GM21737 (cell line): ENCODE measurements around the gene RYR3.

Experiments
- ATAC-seq: cut with Tn5 transposase; IDR thresholded peaks from one replicate; pipeline ENCODE4 v1.9.1; 2021; ENCODE audit warnings: mild to moderate bottlenecking, moderate library complexity; ENCODE audit not compliant: unreplicated experiment

RYR3 gene

DNA sequence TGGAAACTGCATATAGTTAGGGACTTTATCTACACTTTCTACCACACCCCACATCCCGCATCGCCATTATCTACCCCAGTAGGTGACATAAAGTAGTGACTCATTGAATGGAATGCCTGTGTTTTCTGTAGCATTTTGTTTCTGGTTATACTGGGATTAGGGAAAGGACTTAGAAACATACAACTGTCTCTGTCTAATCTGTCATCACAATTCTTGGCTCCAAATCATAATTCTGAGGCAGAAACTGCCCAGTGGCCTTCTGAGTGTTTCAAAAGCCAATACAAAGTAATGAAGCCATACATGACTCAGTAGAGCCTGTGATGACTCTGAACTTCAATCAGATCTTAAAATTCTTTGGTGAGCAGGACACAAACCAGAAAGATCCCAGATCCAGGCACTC is 541.8 kb downstream of the RYR3 start:
- ATAC-seq = no peak

DNA sequence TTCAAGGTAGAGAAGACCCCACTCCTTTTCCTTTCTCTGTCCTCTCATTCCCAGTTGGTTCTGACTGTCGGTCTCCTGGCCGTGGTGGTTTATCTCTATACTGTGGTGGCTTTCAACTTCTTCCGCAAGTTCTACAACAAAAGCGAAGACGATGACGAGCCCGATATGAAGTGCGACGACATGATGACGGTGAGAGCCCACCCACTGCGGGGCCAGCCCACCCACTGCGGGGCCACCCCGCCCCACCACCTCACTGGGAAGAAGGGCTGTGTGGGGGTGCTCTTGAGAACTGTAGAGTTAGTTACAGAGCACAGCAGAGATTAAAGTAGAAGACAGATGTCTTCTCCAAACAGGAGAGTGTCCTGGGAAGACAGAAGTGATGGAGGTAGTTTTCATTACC is 547.0 kb downstream of the RYR3 start:
- ATAC-seq = no peak

DNA sequence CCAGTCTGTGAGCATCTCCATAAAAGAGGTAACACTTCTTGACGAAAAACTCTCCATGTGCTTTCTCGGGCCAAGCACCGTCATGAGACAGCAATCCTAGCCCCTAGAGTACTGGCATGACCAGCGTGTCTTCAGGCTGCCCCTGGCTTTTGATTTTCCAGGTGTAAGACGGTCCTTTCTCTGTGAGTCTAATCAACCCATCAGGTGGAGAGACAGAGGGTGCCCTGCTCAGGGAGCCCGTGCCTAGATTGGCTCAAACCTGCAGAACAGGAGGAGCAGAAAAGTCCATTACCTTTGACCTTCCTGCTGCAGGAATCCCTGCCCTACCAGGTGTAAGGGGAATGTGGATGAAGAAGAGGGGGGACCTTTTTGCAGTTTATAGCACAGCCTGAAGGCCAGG is 548.1 kb downstream of the RYR3 start:
- no peak for ATAC-seq

DNA sequence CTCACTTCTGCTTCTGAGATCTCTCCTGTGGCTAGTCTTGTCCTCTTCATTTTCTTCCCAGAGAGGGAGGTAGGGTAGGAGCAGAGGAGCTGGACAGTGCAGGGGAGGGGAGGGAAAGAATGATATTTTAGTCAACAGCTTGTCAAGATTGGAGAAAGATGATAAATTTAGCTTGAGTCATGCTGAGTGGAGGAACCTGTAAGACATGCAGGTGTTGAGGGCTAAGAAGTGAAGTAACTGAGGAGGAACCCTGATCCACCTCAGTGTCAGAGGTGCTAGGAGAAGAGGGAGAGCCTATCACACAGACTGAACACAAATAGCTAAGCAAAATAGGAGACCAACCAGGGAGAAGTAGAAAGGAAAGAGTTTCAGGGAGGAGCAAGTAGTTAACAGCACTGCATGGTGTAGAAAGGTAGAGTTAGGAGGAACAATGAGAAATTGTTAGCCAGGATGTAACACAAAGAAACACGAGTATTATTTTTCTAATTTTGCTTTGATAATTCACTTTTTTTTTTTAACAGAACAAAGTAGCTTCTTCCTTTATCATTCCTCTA is 549.3 kb downstream of the RYR3 start:
- no peak for ATAC-seq

DNA sequence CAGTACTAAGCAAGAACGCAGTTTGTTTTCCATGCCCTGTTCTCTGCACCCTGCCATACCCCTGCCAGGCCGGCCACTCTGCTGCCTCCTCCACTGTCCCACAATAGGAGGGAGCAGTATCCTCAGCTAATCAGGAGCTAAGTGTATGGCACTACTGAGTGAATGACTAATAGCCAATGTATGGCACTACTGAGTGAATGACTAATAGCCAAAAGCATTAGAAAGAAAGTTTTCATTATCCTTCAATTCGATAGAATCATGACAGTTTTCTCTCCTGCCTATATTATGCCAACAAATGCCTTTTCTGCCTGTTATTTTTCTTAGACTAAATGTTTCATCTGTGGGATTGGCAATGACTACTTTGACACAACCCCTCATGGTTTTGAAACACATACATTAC is 550.0 kb downstream of the RYR3 start:
- no peak for ATAC-seq

DNA sequence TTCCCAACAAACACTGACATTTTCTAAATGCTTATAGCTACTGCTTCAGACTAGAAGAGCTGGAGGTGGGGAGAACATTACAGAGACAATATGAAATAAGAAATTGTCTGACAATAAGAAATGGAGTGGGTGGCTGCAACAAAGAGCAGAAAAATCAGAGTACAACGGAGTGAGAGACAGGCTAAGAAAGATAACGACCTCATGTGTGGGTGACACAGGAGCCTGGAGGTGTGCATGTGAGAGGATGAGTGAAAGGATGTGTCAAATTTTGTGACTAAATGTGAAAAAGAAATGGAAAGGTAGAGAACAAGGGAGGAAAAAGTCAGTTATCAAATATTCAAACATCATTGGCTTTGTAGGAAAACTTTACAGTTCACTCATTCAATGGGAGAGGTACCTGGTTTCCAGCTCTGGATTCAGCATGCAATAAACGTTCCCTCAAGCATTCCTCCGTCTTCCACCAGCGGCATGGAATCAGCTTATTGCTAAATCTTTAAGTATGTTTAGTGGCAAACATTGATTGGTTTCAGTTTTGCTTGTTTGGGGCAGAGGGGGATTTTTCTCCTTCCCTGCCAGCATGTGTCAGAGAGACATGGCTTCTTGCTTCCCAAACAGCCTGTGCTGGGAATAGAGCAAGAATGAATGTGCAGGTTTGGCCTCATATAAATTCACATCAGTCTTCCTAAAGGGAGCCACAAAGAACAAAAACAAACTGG is 553.8 kb downstream of the RYR3 start:
- no peak for ATAC-seq

DNA sequence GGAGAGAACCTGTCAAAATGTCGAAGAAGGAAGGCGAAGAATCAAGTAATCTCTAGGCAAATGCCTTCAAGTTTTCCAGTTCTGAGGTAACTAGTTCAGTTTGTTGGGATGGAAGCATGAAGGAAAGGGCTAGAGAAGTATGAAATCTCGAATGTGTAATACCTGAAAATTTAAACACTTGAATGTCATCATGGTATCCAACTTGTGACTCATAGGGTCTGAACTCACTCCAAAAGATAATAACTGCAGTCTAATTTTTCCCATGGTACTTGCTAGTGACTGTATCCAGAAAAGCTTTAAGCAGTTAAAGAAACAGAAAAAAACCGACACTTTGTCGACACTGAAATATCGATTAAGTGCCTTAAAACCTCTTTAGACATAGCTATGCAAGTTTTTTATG is 554.6 kb downstream of the RYR3 start:
- ATAC-seq = no peak

DNA sequence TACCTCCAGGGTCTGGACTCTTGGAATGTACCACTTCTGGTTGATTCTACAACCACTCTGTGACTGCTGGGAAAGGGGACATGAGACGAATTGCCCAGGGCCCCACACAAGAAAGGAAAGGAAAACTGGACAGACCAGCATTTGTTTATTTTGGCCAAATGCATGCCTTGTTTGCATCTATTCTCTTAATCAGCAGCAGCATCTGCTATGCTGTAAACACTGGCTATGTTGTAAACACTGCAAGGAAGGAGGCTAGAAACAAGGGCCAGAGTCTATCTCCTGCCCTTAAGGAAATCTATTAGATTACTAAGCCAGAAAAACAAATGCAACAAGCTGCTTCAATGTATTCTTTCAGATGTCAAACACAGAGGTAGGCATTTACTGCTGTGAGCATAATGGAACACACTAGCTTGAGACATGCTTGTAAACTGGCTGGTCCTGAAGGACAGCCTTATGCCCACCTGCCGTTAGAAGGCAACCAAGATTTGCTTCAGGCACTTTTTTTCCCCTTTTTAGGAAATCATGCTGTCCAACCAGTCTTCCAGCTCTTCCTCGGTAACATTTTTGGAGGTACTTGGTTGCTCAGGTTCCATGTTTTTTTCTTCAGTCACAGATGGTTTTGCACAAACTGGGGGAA is 555.5 kb downstream of the RYR3 start:
- no peak for ATAC-seq

DNA sequence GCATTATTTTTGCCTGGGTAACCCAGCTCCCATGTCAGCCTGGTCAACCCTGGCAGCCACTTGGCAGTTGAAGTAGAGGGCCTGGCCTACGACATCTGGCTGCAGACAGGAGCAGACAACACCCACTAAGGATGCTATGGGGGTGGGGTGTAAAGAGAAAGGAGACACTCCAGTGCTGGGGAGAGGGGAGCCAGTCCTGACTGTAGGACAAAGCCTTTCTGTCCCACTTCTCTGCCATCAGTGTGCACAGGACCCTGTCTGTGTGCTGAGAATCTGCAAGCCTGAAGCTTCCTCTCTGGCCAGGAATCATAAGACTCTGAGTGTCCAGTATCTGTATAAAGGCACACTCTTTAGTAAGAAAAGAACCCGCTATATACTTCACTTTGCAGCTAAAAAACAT is 561.2 kb downstream of the RYR3 start:
- no peak for ATAC-seq

DNA sequence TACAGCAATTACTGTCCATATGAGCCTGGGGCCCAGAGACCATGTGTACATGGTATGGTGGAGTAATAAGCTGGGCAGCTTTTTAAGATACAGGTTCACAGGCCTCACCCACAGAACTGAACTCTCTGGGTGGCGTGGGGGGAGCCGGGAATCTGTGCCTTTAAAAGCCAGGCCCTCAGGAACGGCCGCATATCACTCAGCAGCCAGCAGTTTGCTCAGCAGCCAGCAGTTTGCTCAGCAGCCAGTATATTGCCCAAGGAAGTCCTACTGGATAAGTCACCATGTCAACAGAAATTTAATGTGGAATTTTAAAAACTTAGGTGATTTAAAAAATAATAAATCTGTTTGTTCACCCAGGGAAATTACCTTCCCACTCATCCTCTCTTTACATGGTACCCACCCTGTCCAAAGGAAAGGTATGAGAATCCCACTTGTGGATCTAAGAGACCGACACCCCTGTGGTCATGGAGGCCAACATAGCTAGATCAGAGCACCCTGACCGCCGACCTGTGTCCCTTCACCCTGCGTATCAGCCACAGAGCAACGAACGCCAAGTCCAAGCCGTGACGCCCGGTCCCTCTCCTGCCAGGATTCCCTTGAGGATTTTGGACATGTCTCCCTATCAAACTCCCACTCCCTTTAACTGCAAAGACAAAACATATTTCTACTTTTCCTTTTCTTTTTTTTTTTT is 561.8 kb downstream of the RYR3 start:
- no peak for ATAC-seq

DNA sequence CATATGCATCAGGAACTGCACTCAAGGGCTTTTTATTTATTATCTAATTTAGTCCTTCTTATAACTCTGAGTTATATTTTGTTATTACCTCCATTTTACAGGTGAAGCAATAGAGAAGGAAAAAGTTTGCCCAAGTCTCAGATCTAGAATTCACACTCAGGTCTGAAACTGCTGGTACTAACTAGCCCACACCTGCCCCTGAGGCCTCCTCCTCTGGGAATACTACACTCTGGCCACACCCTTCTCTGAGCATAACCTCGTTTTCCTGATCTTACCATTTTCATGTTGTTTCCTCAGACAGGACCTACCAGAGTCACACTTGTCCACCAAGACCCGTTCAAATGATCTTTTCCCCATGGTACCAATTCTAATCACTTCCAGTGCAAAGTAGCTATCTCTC is 563.4 kb downstream of the RYR3 start:
- no peak for ATAC-seq

DNA sequence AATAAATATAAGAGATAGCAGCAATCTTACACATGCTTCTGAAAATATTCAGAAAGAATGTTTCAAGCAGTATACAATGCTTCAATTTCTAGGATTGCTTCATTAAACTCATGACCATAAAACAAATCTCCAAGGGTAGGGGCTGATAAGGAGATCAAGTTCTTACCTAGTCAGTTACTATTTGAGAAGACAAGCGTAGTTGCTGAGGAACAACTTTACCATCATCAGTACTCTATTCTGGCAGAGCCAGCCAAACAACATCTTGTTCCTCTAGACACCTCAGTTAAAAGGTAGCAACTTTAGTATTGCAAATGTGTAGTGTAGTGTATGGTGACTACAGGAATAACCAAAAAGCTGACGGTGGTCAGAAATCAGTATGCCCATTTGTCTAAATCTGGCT is 572.2 kb downstream of the RYR3 start:
- ATAC-seq = no peak

DNA sequence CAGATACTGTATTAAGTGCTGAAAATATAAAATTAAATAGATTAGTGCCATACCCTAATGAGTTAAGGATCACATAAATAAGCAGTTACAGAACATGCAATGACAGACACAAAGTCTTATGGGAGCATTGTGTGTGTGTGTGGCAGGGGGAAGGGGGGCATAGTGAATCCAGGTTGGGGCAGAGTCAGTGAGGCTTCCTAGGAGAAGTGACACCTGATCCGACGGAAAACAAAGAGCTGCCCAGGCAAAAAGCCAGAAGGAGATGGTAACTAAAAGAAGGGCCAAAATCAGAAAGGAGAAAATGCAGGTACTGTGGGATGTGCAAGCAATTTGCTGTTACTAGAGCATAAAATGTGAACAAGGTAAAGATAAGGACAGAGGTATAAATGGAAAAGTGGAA is 577.4 kb downstream of the RYR3 start:
- ATAC-seq = no peak

DNA sequence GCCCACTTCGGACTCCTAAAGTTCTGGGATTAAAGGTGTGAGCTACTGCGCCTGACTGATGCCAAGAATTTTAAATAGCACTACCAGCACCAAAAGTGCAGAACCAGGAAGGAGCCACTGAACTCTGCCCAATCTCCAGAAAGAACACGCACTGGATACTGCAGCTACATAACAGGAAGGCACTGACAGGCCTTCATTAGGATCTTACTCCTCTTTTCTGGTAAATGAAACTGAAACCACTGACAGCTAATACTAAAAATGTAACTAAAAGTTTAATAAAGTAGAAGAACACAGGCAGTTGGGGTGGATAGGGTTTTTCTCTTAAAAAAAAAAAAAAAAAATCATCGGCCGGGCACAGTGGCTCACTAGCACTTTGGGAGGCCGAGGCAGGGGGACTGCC is 583.4 kb downstream of the RYR3 start:
- ATAC-seq = no peak

DNA sequence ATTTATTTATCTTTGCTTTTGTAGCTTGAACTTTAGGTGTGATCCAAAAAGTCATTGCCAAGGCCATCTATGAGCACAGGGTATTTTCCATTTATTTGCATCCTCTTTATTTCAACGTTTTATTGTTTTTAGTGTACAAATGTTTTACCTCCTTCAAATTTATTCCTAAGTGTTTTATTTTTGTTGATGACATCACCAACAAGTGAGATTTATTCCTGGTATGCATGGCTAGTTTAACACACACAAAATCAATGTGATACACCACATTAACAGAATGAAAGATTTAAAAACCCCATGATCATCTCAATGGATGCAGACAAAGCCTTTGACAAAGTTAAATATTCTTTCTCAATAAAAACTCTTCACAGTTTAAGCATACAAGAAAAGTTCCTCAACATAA is 591.3 kb downstream of the RYR3 start:
- no peak for ATAC-seq

DNA sequence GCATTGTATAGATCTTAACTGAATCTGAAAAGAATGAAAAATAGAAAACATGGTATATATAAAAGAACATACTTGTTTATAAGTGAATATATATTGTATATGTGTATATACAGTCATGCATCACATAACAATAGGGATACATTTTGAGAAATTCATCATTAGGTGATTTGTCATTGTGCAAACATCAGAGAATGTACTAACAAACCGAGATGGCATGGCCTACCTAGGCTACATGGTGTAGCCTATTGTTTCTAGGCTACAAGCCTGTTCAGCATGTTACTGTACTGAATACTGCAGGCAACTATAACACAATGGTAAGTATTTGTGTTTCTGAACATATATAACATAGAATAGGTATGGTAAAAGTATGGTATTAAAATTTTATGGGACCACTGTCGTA is 592.9 kb downstream of the RYR3 start:
- ATAC-seq = no peak

DNA sequence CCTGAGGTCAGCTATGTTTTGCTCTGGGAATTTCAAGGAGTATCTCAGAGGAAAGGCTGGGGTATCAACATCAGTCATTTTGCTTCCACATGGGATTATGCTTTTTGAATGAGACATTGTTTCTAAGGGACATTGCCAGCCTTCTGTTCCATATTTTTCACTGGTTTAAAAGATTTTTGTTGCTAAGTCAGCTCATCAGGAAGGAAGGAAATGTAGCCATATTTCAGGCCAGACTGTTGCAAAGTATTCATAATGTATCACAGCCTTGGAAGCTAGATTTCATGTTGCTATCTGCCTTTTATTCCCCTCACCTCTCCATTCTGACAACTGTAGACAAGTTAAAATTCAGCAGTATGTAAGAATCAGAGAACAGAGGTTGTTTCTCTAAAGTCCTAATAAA is 596.6 kb downstream of the RYR3 start:
- no peak for ATAC-seq

DNA sequence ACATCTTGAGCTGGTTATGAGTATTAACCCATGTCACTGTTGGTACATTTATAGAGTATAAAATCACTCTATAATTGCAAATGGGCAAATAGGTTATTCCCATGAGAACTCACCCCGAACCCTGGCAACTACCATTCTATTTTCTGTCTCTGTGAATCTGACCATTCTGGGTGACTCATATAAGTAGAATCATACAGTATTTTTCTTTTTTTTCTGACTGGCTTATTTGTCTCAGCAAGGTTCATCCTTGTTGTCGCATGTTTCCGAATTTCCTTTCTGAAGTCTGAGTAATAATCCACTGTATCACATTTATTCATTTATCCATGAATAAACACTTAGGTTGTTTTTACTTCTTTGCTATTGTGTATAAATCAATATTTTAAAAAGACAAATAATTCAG is 597.6 kb downstream of the RYR3 start:
- ATAC-seq = no peak

DNA sequence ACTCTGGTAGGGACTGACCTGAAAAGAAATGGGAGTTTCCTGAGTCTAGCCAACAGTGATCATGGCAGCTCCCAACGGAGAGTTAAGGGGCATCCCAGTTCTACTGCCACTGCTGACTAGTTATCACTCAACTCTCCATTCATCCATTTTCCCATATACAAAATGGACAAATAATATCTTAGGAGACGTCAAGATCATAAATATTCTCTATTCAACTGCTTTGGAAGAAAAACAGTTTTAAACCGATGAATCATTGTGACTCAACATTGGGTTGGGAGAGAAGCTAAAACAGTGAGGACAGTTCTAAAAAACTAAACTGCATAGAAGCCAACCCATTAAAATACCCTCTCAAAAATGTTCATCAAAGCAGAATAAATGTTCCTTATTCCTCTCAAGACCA is 600.0 kb downstream of the RYR3 start:
- ATAC-seq = no peak

DNA sequence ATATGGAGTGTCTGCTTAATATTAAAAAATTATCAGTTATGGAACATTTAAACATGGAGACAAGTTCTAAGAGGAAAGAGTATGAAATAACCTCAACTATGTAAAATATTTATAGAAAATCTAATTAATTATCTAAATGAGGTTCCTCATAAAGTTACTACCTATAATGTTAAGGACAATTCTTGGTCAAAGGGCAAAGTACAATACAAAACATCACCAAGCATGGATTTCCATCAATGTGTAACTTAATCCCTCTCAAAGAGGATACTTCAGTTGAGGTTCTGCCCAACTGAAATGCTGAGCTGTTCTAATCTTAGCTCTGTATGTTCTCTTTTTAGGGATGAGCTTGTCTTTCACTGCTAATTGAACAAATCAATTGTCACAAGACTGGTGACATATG is 601.6 kb downstream of the RYR3 start:
- ATAC-seq = no peak

DNA sequence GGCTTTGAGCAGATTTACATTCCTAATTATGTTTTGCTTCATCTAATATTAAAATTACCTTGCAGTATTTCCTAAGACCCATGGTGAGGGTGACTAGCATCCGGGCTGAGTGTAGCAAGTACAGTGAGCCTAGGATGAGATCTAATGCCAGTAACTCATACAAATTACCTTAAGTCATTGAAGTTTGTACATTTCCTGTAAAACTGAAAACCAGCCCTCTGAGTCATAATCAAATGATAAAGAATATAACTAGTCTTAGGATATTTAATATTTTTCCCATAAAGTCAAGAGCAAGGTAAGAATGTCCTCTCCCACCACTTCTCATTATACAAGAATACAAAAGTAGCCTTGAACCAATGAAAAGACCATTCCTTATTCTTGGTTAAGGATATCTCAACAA is 602.7 kb downstream of the RYR3 start:
- ATAC-seq = no peak
